HEK293 (cell line): ENCODE measurements around the gene B3GNT3.

Source experiments
- CTCF ChIA-PET: fragments of 350-600 bp; formaldehyde crosslinking; extraction: SDS; loops from one replicate; lab custom pipeline; 2021; ENCODE audit warnings: antibody characterized with exemption; lab: Yijun Ruan, JAX
- POLR2A ChIA-PET: fragments of 300-600 bp; formaldehyde crosslinking; extraction: SDS; loops from one replicate; lab custom pipeline; 2020; ENCODE audit warnings: antibody characterized with exemption, inconsistent platforms; lab: Yijun Ruan, JAX
- H3K27ac ChIP-seq: fragments of 200-500 bp; sonication (Bioruptor generic); 2 replicates; pipeline ENCODE4 v1.5.1; 2014; ENCODE audit warnings: low read depth, low read length, control low read depth, inconsistent platforms; ENCODE audit errors: extremely low read depth
- H3K36me3 ChIP-seq, 2 experiments: fragments of 200-500 bp in 1 of 2; sonication (Bioruptor generic) in 1 of 2; 1 replicate in 1 of 2; 2 replicates in 1 of 2; pipeline ENCODE4 v1.5.1; 2014 to 2017; ENCODE audit warnings: inconsistent platforms in 2 of 2, low read length in 2 of 2; ENCODE audit not compliant: control insufficient read depth in 2 of 2, insufficient read depth in 1 of 2
- H3K4me1 ChIP-seq: fragments of 200-500 bp; sonication (Bioruptor generic); 2 replicates; pipeline ENCODE4 v1.5.1; 2014; ENCODE audit warnings: mild to moderate bottlenecking, low read length, inconsistent platforms; ENCODE audit not compliant: control insufficient read depth, insufficient read depth
- H3K4me3 ChIP-seq: 2 replicates; pipeline ENCODE4 v1.5.1; 2011; ENCODE audit warnings: low read depth, mild to moderate bottlenecking, control low read depth, low read length, moderate library complexity
- H3K9me3 ChIP-seq: fragments of 200-500 bp; sonication (Bioruptor generic); 2 replicates; pipeline ENCODE4 v1.5.1; 2014; ENCODE audit warnings: low read depth, low read length, inconsistent platforms; ENCODE audit not compliant: control insufficient read depth, insufficient read depth
- EGR2 ChIP-seq: fragments of 450-650 bp; formaldehyde crosslinking; IDR thresholded peaks from 2 replicates; pipeline ENCODE4 v1.5.1; 2016; ENCODE audit warnings: low read depth, missing biosample characterization, missing genetic modification characterization
- IKZF3 ChIP-seq: fragments of 450-650 bp; IDR thresholded peaks from 2 replicates; pipeline ENCODE4 v1.5.0; 2018; ENCODE audit warnings: missing biosample characterization, mild to moderate bottlenecking, missing genetic modification characterization, moderate library complexity
- KLF16 ChIP-seq: fragments of 450-650 bp; formaldehyde crosslinking; IDR thresholded peaks from 2 replicates; pipeline ENCODE4 v1.5.1; 2017; ENCODE audit warnings: missing biosample characterization, missing genetic modification characterization
- OVOL3 ChIP-seq: fragments of 450-650 bp; formaldehyde crosslinking; IDR thresholded peaks from 2 replicates; pipeline ENCODE4 v1.5.1; 2016; ENCODE audit warnings: missing biosample characterization, missing genetic modification characterization
- ZFP3 ChIP-seq: fragments of 450-650 bp; formaldehyde crosslinking; IDR thresholded peaks from 2 replicates; pipeline ENCODE4 v1.5.1; 2016; ENCODE audit warnings: low read depth, missing biosample characterization, missing genetic modification characterization
- ZNF121 ChIP-seq: fragments of 450-650 bp; formaldehyde crosslinking; IDR thresholded peaks from 2 replicates; pipeline ENCODE4 v1.5.1; 2016; ENCODE audit warnings: missing biosample characterization, missing genetic modification characterization
- ZNF155 ChIP-seq: fragments of 450-650 bp; formaldehyde crosslinking; IDR thresholded peaks from 2 replicates; pipeline ENCODE4 v1.5.1; 2016; ENCODE audit warnings: missing biosample characterization, missing genetic modification characterization
- ZNF341 ChIP-seq: fragments of 450-650 bp; formaldehyde crosslinking; IDR thresholded peaks from 2 replicates; pipeline ENCODE4; 2016; ENCODE audit warnings: low read depth, missing biosample characterization, missing genetic modification characterization
- ZNF416 ChIP-seq: fragments of 450-650 bp; formaldehyde crosslinking; IDR thresholded peaks from 2 replicates; pipeline ENCODE4 v1.5.1; 2016; ENCODE audit warnings: missing biosample characterization, missing genetic modification characterization
- ZNF639 ChIP-seq: fragments of 450-650 bp; formaldehyde crosslinking; IDR thresholded peaks from 2 replicates; pipeline ENCODE4 v1.5.1; 2016; ENCODE audit warnings: missing biosample characterization, missing genetic modification characterization
- ZNF658 ChIP-seq: fragments of 450-650 bp; formaldehyde crosslinking; IDR thresholded peaks from 2 replicates; pipeline ENCODE4; 2016; ENCODE audit warnings: missing biosample characterization, missing genetic modification characterization
- ZNF664 ChIP-seq: fragments of 450-650 bp; formaldehyde crosslinking; IDR thresholded peaks from 2 replicates; pipeline ENCODE4 v1.5.1; 2016; ENCODE audit warnings: missing biosample characterization, missing genetic modification characterization
- ZNF701 ChIP-seq: fragments of 450-650 bp; formaldehyde crosslinking; IDR thresholded peaks from 2 replicates; pipeline ENCODE4 v1.5.1; 2016; ENCODE audit warnings: missing biosample characterization, missing genetic modification characterization
- ZNF707 ChIP-seq: fragments of 450-650 bp; formaldehyde crosslinking; IDR thresholded peaks from 2 replicates; pipeline ENCODE4 v1.5.1; 2016; ENCODE audit warnings: missing biosample characterization, missing genetic modification characterization
- ZNF776 ChIP-seq: fragments of 450-650 bp; formaldehyde crosslinking; IDR thresholded peaks from 2 replicates; pipeline ENCODE4 v1.5.0; 2017; ENCODE audit warnings: missing biosample characterization, missing genetic modification characterization, borderline replicate concordance
- ZNF785 ChIP-seq: fragments of 450-650 bp; formaldehyde crosslinking; IDR thresholded peaks from 2 replicates; pipeline ENCODE4 v1.5.1; 2016; ENCODE audit warnings: missing biosample characterization, missing genetic modification characterization
- ZNF792 ChIP-seq: fragments of 450-650 bp; formaldehyde crosslinking; IDR thresholded peaks from 2 replicates; pipeline ENCODE4 v1.5.1; 2016; ENCODE audit warnings: missing biosample characterization, missing genetic modification characterization
- TF ChIP-seq, protein P1 (sequence below): fragments of 450-650 bp; formaldehyde crosslinking; IDR thresholded peaks from 2 replicates; pipeline ENCODE4 v1.5.1; 2016; ENCODE audit warnings: missing biosample characterization, missing genetic modification characterization

B3GNT3 gene

DNA sequence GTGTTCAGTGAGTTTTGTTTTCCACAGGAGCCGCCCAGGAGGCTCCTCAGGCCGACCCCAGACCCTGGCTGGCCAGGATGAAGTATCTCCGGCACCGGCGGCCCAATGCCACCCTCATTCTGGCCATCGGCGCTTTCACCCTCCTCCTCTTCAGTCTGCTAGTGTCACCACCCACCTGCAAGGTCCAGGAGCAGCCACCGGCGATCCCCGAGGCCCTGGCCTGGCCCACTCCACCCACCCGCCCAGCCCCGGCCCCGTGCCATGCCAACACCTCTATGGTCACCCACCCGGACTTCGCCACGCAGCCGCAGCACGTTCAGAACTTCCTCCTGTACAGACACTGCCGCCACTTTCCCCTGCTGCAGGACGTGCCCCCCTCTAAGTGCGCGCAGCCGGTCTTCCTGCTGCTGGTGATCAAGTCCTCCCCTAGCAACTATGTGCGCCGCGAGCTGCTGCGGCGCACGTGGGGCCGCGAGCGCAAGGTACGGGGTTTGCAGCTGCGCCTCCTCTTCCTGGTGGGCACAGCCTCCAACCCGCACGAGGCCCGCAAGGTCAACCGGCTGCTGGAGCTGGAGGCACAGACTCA is 12.9 kb downstream of the B3GNT3 start (continued):
- no peak for TF ChIP-seq KLF16
- TF ChIP-seq OVOL3 = no peak
- no peak for TF ChIP-seq ZNF639 (tag by site-specific recombination)
- TF ChIP-seq ZNF785 (tag by site-specific recombination) = no peak
- TF ChIP-seq, protein P1, sequence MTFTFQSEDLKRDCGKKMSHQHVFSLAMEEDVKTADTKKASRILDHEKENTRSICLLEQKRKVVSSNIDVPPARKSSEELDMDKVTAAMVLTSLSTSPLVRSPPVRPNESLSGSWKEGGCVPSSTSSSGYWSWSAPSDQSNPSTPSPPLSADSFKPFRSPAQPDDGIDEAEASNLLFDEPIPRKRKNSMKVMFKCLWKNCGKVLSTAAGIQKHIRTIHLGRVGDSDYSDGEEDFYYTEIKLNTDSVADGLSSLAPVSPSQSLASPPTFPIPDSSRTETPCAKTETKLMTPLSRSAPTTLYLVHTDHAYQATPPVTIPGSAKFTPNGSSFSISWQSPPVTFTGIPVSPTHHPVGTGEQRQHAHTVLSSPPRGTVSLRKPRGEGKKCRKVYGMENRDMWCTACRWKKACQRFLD (tag by site-specific recombination) = no peak
- TF ChIP-seq, all 188 proteins: peak for 0

- TF ChIP-seq ZNF416 (no peak), ZNF701 (tag by site-specific recombination) (no peak), ZNF121 (0 out of 2 replicates have a peak, but pooled peaks have one; percentile 15)
- Histone ChIP-seq H3K4me1 (no peaks in the 10 kb centered on the region), H3K4me3 (no peak overlapping the region), H3K9me3 (no peaks in the 10 kb centered on the region), H3K36me3 (no peaks in the 10 kb centered on the region), H3K27ac (no peak overlapping the region)
- POLR2A ChIA-PET = no interaction called here
- CTCF ChIA-PET = no interaction called here
These were observed 16.2 kb downstream of the B3GNT3 start for GRCh38 chr19:17811103-17811502.

GRCh38 chr19:17811681-17812080 is 16.7 kb downstream of the B3GNT3 start:
- H3K36me3 ChIP-seq = no peaks in the 10 kb centered on the region
- H3K27ac ChIP-seq = no peak overlapping the region
- no peaks in the 10 kb centered on the region for H3K4me1 ChIP-seq
- ChIA-PET POLR2A (no interaction called here), CTCF (interaction anchor here (0.7 kb wide), 1 partner anchor 390 kb away, joined by 3 read pairs; no protein-coding TSS in a partner anchor)
- no peak overlapping the region for H3K4me3 ChIP-seq
- no peak for TF ChIP-seq IKZF3
- TF ChIP-seq ZNF707 (tag by site-specific recombination) = no peak
- TF ChIP-seq ZNF658 (tag by site-specific recombination) = no peak
- TF ChIP-seq ZNF776 (tag by site-specific recombination) = no peak
- no peak for TF ChIP-seq ZNF341 (tag by site-specific recombination)
- no peak for TF ChIP-seq ZNF155 (tag by site-specific recombination)
- no peak for TF ChIP-seq ZNF664 (tag by site-specific recombination)
- no peaks in the 10 kb centered on the region for H3K9me3 ChIP-seq

- Histone ChIP-seq H3K9me3 (no peaks in the 10 kb centered on the region), H3K4me3 (no peak overlapping the region), H3K4me1 (no peaks in the 10 kb centered on the region), H3K27ac (no peak overlapping the region), H3K36me3 (no peaks in the 10 kb centered on the region)
- TF ChIP-seq ZNF792 (tag by site-specific recombination) (no peak), ZFP3 (peak; percentile 94), EGR2 (tag by site-specific recombination) (no peak)
- ChIA-PET POLR2A (no interaction called here), CTCF (interaction anchor here (0.7 kb wide), 1 partner anchor 391 kb away, joined by 3 read pairs; no protein-coding TSS in a partner anchor)
These were observed 17.2 kb downstream of the B3GNT3 start for GRCh38 chr19:17812099-17812498.
